H4 (cell line): ENCODE results near the gene SCGB1D2. TPM values are rescaled to one million over a fixed set of nuclear protein-coding genes. Genes with fewer than 3 reads are reported as not detected.
"Not testable (repeated sequence)": the region's sequence is repeated elsewhere in the genome, so short reads cannot be mapped to it uniquely, and the experiment has no call there.

Source experiments
- DNase-seq: peaks from one replicate; pipeline ENCODE4 v3.0.0-alpha.2; 2015; ENCODE audit warnings: low spot score
- total RNA-seq: library from RNA; depleted of rRNA; stranded (reverse); fragments of >200 nt; shearing (Covaris generic); gene quantifications from 2 replicates; pipeline ENCODE4 v1.2.3, GENCODE V29; 2014; rRNA removed

Gene SCGB1D2
- total RNA-seq, result not detected in 2 replicates

DNA sequence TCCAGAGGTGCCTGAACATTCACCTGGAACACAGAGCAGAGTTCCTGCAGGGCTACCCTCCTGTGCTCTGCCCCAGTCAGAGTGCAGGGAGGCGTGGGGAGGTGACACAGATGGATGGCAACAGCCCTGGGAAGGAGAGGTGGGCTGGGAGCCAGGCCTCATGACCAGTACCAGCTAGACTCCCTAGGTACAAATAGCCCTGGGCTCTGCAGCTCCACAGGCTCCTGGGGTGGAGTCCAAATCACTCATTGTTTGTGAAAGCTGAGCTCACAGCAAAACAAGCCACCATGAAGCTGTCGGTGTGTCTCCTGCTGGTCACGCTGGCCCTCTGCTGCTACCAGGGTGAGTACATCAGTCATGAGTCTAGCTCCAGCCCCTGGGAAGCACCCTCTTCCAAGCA lies at the start of gene SCGB1D2:
SCGB1D2 (plus strand) TSS at position 219 of the 400 bp plus-strand sequence; CDS start at position 288, 69 bp downstream.
- peak; percentile 84 for DNase-seq

GRCh38 chr11:62193952-62194351 lies 48.1 kb upstream of the SCGB1D2 start:
- no peak for DNase-seq

GRCh38 chr11:62195010-62195409 lies 47.0 kb upstream of the SCGB1D2 start:
- not testable (repeated sequence) for DNase-seq

- no peak for DNase-seq
These were observed 46.1 kb upstream of the SCGB1D2 start for GRCh38 chr11:62195945-62196344.

DNA sequence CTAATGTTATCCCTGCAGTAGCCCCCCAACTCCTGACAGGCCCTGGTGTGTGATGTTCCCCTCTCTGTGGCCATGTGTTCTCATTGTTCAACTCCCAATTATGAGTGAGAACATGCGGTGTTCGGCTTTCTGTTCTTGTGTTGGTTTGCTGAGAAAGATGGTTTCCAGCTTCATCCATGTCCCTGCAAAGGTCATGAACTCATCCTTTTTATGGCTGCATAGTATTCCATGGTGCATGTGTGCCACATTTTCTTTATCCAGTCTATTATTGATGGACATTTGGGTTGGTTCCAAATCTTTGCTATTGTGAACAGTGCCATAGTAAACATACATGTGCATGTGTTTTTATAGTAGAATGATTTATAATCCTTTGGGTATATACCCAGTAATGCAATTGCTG lies 44.6 kb upstream of the SCGB1D2 start:
- not testable (repeated sequence) for DNase-seq

GRCh38 chr11:62201376-62201775 lies 40.7 kb upstream of the SCGB1D2 start:
- DNase-seq, result no peak

DNA sequence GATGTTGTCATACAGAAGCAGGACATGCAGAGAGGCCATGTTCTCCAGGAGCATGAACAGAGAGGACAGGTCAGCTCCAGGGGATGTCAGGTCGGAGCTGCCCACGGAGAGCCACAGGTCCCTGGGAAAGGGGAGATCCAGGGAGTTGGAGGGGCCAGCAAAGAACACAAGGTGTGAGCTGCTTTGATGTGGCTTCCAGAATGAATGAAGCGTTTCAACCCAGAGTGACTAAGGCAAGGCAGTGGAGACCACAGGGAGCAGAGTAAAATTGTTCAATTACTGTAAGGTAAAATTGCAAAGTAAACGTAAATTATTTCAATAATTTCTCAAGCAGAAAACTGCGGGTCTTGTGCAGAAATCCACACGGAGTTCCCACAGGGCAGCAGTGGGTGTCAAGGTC lies 39.1 kb upstream of the SCGB1D2 start:
- DNase-seq, result no peak

DNA sequence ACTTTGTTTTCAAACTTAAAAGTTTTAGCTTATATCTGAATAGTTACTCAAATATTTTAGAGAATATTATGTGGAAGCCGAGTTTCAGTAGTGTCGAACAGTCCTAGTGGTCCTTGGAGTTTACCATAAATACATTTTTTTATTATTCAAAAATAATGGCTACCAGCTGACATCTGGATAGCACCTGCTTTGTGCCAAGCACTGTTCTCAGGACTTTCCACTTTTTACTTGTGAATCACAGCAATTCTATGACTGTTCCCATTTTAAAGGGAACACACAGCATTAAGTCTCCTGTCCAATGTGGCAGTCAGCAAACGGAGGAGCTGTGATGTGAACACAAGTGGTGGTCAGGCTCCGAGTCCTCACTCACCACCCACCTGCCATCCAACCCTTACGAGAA lies 37.6 kb upstream of the SCGB1D2 start:
- DNase-seq, result no peak

DNA sequence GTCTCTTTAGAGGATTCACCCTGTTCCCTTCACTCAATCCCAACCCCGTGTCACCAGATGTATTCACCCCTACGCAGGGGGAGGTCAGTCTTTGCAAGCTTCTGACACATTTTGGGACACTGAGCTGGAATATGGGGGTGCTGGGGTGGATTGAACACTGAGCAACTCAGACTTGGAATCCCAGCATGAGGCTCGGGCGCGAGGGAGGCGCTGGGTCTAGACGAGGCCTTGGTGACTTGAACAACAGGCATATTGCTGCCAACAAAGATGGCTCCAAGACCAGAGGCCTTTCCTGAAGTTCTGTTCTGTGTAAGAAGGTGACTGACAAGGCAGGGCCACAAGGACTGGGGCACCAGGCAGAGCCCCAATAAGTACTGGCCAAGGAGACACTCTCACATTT lies 36.6 kb upstream of the SCGB1D2 start:
- no peak for DNase-seq

- DNase-seq, result not testable (repeated sequence)
These were observed 35.6 kb upstream of the SCGB1D2 start for GRCh38 chr11:62206276-62207066.

DNA sequence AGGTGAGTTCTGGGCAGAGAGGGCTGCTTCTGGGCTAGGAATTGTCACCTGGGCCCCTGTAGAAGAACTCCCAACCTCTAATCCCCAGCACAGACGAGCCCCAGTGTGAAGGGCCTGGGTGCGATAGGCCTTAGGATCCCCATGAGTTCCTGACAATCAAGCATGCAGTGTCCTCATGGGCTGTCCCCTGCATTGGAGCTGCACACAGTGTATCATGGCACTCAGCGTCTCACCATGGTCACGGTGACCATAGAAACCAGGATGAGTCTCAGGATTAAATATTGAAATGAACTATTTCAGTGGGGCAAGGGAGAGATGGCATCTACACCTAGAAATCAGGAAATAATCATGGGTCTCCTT lies 33.3 kb upstream of the SCGB1D2 start:
- DNase-seq, result no peak

- no peak for DNase-seq
These were observed 24.8 kb upstream of the SCGB1D2 start for GRCh38 chr11:62217191-62217748.

DNA sequence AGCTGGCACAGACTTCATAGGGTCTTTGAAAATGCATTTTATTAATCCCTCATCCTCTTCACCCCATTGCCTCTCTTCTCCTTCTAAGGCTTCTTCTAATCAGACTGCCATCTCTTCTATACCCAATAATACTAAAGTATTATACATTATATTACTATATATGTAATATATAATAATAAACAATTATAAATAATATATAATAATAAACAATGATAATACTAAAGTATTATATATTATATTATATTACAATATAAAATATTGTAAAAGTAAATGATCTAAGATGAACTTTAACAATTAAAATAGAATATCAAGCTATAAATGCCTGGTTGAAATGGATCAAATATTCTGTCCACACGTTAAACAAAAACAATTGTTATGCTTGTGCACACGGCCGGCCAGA lies 20.5 kb upstream of the SCGB1D2 start:
- no peak for DNase-seq

GRCh38 chr11:62223095-62223494 lies 18.9 kb upstream of the SCGB1D2 start:
- DNase-seq, result no peak

DNA sequence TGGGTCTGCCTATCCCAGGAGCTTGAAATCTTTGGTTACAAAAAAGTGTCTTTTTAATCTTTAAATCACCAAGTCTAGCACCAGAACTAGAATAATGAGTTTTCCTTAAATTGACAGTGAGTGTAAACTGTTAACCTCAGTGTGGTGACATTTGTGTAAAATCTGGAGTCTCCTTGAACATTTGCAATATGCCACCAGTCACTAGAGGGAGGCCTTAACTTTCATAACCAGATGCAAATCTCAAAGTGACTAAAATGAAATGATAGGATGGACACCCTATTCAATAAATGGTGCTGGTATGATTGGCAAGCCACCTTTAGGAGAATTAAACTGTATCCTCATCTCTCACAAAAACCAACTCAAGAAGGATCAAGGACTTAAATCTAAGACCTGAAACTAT lies 8.3 kb upstream of the SCGB1D2 start:
- no peak for DNase-seq

- DNase-seq, result no peak
These were observed 5.9 kb upstream of the SCGB1D2 start for GRCh38 chr11:62236187-62236586.

DNA sequence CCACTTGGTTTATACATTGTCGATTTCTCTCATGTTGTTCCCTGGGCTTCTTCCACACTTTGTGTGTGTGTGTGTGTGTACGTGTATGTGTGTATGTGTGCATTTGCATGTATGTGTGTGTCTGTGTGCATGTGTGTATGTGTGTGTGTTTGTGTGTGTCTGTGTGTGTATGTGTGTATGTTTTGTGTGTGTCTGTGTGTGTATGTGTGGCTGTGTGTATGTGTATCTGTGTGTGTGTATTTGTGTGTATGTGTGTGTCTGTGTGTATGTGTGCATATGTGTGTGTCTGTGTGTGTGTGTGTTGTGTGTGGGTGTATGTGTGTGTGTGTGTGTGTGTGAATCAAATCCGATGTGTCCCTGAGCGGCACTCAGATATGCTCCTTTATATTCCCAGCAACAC lies 4.5 kb upstream of the SCGB1D2 start:
- no peak for DNase-seq

GRCh38 chr11:62238151-62238550 lies 3.9 kb upstream of the SCGB1D2 start:
- no peak for DNase-seq

GRCh38 chr11:62241095-62241494 lies 944 bp upstream of the SCGB1D2 start:
- no peak for DNase-seq

- DNase-seq, result no peak
These were observed 3.3 kb downstream of the SCGB1D2 start for GRCh38 chr11:62245271-62245753.

DNA sequence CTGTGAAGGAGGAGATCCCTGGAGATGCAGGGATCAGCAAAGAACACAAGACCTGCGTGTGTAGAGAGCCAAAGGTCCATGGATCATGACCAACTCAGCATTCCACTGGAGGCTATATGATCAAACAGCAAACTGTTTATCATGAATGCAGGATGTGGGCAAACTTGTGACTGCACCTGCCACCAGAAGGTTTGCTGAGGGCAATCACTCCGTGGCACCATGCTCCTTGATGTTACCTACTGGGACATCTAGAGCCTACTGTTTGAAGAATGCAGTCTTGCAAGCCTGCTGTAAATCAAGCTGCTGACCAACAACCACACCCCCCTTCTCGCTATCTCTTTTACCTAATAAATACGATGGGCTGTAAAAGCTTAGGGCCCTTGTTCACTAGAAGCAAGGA lies 9.7 kb downstream of the SCGB1D2 start:
- no peak for DNase-seq

DNA sequence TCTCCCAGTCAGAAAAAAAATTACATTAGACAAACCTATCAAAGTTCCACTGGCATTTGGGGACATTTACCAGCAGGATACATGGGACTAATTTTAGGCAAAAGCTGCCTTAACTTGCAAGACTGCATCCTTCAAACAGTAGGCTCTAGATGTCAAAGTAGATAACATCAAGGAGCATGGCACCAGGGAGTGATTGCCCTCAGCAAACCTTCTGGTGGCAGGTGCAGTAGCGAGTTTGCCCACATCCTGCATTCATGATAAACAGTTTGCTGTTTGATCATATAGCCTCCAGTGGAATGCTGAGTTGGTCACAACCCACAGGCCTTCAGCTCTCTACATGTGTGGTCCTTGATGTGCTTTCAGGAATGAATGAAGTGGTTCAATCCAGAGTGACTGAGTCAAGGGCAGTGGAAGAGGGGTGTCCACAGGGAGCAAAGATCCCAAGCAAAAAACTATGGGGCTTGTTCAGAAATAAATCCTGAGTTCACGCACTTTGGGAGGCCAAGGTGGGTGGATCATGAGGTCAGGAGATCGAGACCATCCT lies 12.0 kb downstream of the SCGB1D2 start:
- DNase-seq, result no peak

GRCh38 chr11:62256281-62256680 lies 14.2 kb downstream of the SCGB1D2 start:
- no peak for DNase-seq
